Astrocyte of the spinal cord (primary cell): ENCODE results near the gene PARP6.

Experiments
- DNase-seq: peaks from one replicate; pipeline ENCODE4 v3.0.0; 2011; ENCODE audit warnings: low read depth, low spot score
- H3K4me3 ChIP-seq: 2 replicates; pipeline ENCODE4 v1.5.1; 2011; ENCODE audit warnings: low read depth, mild to moderate bottlenecking, low read length, moderate library complexity
- CTCF ChIP-seq: IDR thresholded peaks from 2 replicates; pipeline ENCODE4 v1.5.1; 2012; ENCODE audit warnings: low read depth, mild to moderate bottlenecking, low read length, inconsistent platforms
- in situ Hi-C: cut with HindIII; loops from 2 replicates; pipeline ENCODE4 v1.10.0; 2017; ENCODE audit warnings: low sequenced_read_pairs

The PARP6 gene

GRCh38 chr15:72235298-72235697 is 37.1 kb downstream of the PARP6 start:
- in situ Hi-C loops = no loop called here
- DNase-seq = no peak
- no peak overlapping the region for H3K4me3 ChIP-seq
- no peak for TF ChIP-seq CTCF

DNA sequence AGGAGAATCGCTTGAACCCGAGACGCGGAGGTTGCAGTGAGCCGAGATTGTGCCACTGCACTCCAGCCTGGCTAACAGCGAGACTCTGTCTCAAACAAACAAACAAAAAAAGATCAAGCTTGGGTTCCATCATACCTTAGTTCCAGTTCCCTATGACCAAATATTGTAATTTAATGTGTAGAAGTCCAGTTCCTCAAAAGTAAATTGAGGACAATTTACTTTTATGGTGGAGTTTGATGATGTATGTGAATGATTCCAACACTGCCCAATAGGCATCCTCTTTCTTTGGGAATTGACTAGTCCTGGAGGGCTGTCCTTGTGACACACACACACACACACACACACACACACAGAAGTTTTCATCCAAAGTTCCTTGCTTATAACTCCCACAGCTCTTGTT is 38.6 kb downstream of the PARP6 start:
- H3K4me3 ChIP-seq = no peak overlapping the region
- TF ChIP-seq CTCF = no peak
- in situ Hi-C loops = no loop called here
- DNase-seq = no peak

DNA sequence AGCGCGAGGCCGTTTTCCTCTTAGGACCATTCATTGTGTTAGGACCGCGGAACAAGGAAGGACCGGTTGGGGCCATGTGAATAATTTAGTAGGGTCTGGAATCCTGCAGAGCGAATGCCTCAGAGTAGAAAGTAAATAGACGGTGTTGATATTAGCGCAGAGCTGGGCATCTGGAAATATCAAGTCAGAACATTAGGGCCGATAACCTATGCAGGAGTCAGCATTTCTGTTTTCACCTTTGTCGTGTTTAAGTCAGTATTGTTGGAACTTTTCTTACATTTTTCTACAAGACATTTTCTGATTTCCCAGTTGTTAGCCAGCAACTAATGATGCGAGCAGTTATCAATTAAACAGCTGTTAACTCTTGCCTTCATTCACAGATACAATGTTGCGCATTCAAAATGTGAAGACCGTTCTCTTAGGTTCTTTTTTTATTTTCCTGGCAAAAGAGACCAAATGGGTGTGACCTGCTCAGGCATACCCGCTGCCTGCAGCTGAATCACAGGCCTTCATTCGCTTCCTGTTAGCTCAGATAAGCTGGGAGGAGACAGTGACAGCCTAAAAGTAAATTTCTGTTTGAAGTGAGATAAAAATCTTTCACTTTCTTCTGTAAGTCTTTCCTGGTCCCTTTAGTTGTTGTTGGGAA is 40.4 kb downstream of the PARP6 start:
- in situ Hi-C loops = no loop called here
- H3K4me3 ChIP-seq = peak overlapping the region; percentile 93
- TF ChIP-seq CTCF = no peak
- DNase-seq = peak; percentile 85

DNA sequence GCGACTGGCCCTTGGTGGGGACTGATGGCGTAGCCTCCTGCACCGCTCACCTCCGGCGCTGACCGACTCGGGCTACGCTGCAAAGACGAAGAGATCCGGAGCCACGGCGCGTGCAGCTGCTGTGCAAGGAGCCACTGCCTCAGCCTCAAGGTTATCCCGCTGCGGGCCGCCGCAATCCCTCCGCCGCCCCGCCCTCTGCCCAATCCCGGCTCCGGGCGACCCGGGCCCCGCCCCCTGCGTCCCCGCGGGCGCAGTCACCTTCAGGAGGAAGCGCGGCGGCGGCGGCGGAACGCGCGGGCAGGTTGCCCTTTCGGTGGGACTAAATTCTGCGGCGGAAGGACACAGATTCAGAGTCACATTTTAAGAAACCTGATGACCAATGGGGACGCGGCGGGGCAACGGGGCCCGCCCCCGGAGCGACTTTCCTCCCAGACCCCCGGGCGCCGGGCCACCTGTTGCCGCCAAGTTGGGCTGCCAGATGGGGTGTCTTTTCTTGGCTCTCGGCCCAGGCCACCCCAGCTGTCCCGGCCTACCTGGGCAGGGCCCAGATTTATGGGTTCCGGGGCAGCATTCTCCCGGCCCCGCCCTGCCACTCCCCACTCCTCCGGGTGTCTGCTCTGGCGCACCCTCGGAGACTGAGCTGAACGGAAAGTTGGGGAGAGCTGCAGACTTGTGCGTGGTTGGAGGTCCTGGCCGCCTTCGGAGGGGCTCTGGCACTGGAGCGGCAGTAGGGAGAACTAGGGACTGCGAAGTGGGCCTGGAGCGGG is 41.1 kb downstream of the PARP6 start, which contains the start of gene PKM:
Gene PKM (minus strand): TSS at position 125 of the 767 bp plus-strand sequence. CDS start 12,093 bp downstream, outside the sequence.
- in situ Hi-C loops = no loop called here
- DNase-seq = peak; percentile 99
- H3K4me3 ChIP-seq = peak within 1 kb of the TSS; percentile 93
- no peak for TF ChIP-seq CTCF

- peak; percentile 94 for DNase-seq
- TF ChIP-seq CTCF = no peak
- peak overlapping the region; percentile 93 for H3K4me3 ChIP-seq
- in situ Hi-C loops = no loop called here
These were observed 41.9 kb downstream of the PARP6 start for GRCh38 chr15:72230197-72231065.

DNA sequence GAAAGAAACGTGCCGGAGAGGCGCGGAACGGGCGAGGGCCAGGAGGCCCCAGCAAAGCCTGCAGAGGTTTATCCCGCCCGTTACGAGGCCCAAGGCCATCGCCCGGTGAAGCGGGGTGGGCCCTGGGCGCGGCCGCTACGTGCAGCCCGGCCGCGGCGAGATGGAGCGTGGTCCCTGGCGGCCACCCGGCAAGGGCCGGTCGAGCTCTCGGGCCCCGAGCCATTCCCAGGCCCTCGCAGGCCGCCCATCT is 42.5 kb downstream of the PARP6 start:
- no peak for DNase-seq
- in situ Hi-C loops = no loop called here
- TF ChIP-seq CTCF = no peak
- peak overlapping the region; percentile 93 for H3K4me3 ChIP-seq
